AML-193 (cell line): ENCODE measurements around the gene DGKK.
"Not testable (repeated sequence)": the region's sequence is repeated elsewhere in the genome, so short reads cannot be mapped to it uniquely, and the experiment has no call there.

ENCODE experiments used
- DNase-seq, 2 experiments: peaks; one replicate each; lab custom pipeline; 2025; lab: John Stamatoyannopoulos, UW

The DGKK gene

DNA sequence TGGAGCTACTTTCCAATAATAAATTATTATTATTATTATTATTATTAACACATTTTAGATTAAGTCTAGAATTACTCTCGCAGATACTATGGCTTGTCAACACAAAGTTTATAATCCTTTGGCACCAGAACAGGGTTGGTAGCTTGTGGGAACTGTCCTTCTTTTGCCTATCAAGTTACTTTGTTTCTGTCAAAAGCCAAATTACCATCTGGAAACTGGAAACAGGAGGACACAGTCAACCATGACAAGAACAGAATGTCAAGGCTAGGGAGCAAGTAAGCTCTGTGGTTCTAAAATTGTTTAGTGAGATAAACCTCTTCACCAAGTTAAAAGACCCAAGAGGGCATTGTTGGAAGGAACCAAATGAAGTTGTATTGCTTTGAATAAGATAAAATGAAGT lies 42.5 kb downstream of the DGKK start:
- DNase-seq, result no peak

DNA sequence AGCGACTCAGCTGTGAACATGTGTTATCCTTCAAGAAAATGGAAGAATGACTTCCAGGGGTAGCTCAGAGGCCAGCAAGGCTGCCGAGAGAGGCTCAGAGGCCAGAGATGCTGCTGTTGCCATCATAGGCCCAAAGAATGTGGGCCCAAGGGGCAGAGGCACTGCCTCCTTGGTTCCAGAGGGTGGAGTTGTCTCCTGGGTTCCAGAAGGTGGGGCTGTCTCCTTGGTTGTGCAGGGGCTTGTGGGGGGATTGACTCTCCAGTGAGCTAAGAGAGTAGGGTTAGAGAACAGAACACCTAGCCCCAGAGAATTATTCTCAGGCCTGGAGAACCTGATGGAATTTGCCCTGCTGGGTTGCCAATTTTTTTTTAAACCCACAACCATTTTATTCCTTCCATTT lies 62.6 kb downstream of the DGKK start:
- DNase-seq, result no peak

DNA sequence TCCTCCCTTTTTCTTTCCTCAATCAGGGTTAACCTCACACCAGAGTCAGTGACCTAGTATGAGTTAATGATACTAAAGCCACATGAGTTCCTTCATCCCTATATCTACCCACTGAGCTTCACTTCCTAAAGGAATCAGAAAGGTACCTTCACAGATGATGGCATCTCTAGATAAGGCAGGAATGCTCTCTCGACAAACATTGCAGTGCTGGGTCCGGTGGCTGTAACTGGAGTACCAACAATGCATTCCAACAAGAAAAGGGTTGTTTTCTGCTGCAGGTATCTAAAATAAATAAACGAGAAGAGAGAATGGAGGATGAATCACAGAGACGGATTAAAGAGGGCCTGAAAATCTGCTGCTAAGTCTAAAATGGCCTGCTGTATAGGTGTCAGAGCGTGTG lies 66.7 kb downstream of the DGKK start:
- no peak for DNase-seq

DNA sequence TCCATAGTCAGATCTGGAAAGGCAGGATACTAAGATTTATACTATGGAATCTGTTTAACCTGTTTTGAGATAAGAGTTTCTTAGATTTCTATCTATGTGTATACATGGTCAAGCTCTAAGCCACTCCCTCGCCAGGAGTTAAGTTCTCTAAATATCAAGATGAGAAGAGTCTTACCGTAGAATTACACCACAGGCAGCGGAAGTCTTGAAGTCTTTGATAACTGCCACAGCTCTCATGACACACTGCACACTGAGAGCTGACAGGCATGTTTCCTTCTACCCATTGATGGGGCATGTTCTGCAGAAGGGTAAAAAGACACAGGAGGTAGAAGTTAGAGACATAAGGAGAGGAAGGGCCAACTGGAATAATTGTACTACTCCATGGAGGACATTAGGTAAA lies 67.7 kb downstream of the DGKK start:
- no peak for DNase-seq

DNA sequence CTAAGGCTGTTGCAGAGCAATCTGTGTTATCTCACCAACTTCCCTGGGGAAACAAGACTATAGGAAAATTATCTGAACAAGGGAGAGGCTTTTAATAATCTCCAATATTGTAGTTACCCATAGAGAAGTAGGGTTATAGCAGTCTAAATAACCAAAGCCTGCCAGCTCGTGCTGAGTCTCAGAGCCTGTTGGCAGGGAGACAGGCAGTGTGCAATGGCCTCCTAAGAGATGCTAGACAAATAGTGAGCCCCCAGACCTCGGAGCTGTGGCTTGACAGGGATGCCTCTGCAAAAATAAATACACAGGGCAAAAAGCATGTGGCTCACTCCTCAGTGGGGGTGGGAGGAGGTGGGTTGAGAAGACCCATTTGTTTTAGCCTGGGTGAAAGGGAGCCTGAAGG lies 76.7 kb downstream of the DGKK start:
- no peak for DNase-seq

DNA sequence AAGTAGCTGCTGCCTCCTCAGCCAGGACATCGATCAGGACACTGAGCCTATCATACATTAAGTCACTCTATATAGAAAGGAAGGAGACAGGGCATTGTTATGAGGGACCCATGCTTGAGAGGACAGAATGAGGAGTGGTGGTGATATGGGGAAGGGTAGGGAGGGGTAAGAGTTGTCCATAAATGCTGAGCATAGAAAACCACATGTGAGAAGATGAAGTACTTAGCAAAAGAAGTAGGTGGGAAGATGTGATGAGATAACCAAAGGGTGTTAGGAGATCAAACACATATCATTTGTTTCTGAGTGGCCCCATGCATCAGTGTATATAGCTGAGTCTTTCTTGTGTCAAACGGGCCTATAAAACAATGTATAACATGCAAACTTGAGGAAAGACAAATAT lies 84.1 kb downstream of the DGKK start:
- DNase-seq, result no peak

DNA sequence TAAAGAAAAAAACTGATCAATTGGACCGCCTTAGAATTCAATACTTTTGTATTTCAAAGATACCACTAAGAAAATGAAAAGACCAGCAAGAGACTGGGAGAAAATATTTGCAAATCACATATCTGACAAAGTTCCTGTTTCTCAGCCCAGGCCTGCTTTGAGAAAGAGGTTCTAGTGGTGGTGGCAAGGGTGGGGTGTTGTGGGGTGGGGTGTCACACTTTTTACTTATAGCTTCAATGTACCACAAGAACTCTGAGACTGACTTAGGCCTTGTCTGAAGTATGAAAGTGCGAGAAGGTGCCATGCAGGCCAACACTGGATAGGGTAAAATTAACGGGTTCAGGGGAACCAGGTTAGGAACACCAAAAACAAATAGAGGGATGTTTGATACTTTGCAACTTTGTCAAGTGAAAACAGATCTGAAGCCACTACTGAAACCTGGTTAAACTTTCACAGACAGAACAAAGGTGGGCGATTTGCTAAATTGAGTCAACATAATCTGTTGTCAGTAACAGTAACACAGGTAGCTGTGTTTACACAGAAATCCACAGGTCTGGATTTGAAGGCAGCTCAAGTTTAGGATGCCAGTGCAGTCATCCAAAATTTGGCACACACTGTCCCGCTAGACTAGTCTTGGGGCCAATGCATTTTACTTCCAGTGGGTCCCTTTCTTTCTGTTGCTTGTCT lies 88.8 kb downstream of the DGKK start:
- no peak for DNase-seq

DNA sequence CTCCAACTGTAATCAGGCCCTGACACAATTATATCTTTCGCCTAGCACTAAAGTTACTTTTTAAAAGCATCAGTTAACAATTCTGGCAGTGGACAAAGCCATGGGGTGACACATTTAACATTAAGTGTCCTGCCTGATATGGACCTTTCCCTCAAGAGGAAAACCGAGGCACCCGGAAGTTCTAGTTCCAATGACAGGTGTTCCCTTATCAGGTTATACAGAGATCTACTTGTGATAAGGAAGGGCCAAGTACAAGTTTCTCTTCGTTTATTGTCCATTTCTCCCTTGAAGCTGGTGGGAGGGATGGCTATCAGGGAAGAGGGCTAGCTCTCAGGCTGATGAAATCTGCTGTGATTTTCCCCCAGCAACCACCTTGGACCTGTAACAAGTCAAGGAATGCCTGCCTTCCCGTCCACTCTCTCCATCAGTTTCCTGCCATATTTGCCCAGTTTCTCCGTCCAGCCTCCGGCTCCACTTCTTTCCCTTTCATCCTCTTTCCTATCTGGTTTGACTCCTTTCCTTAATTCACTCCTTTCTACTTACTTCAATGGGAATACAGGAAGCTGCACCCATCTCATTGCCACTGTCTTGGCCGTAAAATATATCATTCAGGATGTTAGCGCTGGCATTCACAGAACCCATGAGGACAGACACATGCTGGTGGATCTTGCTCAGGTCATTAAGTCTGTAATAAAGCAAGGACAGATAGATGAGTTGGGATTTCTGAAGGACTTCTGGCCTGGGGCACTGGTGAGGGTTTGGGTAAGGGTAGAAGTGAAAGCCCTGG lies 95.0 kb downstream of the DGKK start:
- DNase-seq, result no peak

DNA sequence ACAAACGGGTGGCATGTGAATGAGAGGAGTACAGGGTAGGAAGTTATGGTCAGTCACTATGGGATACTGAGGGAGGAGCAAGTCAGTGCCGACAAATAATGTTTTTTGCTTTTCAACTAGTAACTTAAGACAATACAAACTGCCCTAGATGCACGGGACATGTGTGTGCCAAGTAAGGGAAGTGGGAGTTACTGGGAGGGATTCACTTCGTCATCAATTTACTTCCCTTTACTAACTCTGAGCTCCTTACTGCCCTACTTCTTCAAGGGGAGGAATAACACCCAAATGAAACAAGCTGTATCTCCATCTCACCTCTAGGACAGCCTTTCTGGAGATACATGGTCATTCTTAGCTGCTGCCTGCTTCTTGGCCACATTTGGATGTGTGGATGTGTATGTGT lies 97.7 kb downstream of the DGKK start:
- no peak for DNase-seq

DNA sequence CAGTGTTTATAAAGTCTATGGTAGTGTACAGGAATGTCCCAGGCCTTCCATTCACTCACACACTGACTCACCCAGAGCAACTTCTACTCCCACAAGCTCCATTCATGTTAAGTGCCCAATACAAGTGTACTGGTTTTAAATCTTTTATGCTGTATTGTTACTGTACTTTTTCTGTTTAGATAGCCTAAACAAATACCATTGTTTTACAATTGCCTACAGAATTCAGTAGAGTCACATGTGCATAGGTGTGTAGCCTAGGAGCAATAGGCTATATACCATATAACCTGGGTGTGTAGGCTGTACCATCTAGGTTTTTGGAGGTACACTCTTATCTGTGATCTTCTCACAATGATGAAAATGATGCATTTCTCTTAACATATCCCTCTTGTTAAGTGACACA lies 126.7 kb downstream of the DGKK start:
- no peak for DNase-seq

DNA sequence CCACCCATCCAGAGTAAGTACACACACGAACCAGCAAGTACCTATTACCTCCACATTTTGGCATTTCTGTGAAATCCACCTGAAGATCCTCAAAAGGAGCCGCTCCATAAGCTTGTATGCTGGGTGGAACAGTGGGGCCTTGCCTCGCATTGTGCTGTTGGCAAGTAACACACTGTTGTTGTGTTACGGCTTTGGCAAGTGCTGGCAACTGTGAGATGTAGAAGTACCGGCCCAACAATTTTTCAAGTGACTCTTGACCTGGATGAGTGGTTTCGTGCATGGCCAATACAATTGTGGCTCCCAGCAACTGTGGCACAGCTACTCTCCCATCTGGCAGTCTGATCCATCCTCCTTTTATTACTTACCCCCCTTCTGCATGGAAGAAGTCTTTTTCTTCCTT lies 137.3 kb downstream of the DGKK start:
- DNase-seq, result no peak

DNA sequence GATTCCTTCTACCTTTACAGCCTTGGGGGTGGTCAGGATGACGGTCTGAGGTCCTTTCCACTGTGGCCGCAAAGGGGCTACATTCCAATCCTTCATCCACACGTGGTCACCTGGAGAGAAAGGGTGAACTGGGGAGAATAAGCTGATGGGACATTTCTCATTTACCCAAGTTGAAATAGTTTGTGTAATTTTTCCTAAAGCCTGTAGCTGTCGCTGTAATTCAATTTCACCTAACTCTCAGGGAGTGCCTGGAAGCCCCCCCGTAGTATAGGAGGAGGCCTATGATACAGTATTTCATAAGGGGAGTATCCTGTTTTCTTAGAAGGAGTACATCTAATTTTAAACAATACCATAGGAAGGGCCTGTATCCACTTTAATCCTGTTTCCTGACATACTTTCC lies 138.0 kb downstream of the DGKK start:
- not testable (repeated sequence) for DNase-seq

DNA sequence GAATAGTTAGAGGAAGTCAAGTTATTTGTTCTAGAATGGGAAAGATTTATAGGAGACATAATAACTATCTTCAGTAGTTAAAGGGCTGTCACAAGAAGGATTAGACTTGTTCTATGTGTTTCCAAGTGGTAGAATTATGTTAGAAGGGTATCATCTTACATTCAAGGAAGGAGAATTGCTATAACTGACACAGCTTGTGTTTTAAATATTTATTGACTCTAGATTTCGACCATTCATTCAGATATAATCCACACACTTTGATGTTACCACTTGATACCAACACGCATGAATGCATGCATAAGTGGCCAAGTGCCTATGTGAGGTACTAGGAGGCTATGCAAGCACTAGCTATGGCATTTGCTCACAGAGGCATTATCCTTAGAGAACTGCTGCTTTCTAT lies 143.4 kb downstream of the DGKK start:
- no peak for DNase-seq
